GM18520 (cell line): ENCODE results near the gene PIK3R3.

Experiments used
- ATAC-seq: cut with Tn5 transposase; IDR thresholded peaks from one replicate; pipeline ENCODE4 v1.9.1; 2021; ENCODE audit not compliant: unreplicated experiment

The PIK3R3 gene

DNA sequence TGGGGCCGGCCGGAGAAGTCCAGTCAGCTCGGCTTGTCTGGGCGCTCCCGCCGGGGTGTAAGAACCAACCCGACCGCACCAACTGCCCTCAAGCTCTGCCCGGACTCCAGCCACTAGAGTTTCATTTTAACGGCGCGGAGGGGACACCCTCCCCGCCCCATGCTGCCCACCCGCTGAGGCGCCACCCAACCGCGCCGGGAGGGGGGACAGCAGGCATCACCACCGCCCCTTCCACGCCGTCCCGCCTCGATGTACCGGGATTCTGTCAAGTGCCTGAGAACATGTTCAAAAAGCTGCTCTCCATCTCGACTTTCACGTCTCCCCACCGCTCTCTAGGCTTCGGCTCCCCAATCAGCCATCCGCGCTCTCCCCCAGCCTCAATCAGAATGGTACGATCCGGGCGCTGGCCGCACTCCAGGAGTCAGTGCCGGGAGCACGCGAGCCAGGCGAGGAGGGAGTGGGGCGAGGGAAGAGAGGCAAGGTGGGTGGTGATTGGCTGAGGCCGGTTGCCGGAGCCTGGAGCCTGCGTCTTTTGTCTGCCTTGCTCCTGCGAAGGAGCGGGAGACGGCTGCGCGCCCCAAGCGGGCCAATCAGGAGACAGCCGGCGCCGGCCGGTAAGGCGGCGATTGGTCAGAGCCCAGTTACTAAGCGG, at the start of gene PIK3R3:
Gene PIK3R3 (minus strand): TSS at position 101 of the 652 bp plus-strand sequence. CDS start 677 bp downstream, outside the sequence.
- peak; percentile 81 for ATAC-seq

DNA sequence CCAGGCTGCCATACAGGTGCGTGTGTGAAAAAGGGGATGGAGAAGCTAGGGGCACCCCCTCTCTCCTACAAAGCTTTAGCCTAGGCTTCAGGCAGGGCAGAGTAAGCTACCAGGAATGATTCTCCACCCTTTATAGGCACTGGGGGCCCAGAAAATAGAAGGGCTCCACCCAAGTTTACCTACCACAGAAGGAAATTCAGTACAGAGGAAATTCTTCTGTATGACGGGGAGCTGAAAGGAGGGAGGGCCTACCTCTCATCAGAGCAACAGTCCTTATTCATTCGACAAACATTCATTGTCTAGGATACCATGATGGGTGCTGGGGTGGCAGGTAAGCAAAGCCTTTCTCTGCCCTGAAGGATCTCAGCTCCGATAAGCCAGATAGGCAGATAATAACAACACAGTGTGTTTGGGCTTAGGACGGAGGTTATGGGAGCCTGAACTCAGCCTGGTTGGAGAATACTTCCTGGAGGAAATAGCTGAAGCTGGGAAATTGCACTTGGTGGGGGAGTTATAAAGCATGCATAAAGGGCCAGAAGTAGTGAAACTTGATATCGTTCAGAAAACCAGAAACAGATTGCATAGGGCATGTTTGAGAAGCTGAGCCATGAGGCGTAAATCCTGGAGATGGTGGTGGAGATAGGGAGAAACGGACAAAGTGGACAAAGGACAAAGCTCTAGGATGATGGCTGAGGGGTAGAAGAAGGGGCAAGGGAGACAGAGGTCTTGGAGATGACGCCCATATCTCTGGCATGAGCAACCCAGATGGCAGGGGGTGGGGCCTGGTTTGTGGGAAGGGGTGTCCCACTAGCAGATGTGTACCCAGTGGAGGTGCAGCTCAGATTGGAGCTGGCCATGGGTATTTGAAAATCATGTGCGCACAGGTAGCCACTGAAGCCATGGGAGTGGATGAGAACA, 49.2 kb upstream of the PIK3R3 start:
- no peak for ATAC-seq

DNA sequence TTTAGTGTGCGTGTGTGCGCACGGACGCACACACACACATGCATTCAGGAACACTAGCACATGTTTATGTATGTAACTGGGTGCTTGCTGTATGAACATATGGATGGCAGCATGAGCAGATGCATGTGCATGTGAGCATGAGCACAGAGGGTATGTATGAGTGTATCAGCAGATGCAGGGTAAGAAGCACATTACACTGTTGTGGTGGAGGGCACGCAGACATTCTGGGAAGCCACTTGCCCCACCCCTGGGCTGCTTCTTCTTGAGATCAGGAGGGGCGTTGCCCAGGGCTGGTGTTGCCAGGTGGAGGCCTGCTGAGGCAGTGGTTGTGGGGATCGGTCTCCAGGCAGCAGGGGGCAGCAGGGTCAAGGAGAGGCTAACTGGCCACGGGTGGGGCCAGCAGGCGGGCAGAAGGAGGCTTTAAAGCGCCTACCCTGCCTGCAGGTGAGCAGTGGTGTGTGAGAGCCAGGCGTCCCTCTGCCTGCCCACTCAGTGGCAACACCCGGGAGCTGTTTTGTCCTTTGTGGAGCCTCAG, 47.7 kb upstream of the PIK3R3 start:
- ATAC-seq, result no peak

DNA sequence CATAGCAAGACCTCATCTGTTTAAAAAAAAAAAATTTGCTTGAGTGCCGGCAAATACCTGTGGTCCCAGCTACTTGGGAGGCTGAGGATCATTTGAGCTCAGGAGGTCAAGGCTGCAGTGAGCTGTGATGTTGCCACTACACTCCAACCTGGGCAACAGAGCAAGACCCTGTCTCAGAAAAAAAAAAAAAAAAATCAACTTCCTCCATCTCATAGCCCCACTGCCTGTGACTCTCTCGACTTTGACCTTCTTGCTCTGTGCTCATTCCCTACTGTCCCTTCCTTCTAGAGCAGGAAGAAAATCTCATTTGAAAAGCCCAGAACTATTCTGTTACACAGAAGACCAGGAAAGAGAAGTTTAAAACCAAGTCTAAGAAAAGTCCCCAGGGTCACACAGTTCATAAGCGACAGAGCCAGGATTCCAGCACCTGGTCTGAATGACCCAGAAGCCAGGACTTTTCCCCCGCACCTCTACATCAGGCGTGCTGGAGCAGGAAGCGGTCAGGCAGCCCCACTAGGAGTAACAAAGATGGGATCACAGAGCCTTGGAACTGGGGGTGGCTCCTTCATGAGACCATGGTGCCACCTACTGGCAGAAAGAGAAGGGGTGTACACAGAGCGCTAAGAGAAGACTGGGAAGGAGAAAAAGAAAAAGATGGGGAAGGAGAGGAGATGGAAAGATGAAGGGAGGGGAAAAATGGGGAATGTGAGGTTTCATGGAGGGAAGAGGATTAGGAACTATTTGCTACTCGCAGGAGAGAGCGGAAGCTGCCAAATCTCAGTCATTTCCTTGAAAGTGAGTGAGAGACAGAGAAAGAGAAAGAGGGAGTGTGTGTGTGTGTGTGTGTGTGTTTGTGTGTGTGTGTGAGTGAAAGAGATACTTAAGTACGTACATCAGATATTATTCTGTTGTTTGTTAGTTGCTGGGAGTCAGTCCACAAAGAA, 47.0 kb upstream of the PIK3R3 start:
- no peak for ATAC-seq

DNA sequence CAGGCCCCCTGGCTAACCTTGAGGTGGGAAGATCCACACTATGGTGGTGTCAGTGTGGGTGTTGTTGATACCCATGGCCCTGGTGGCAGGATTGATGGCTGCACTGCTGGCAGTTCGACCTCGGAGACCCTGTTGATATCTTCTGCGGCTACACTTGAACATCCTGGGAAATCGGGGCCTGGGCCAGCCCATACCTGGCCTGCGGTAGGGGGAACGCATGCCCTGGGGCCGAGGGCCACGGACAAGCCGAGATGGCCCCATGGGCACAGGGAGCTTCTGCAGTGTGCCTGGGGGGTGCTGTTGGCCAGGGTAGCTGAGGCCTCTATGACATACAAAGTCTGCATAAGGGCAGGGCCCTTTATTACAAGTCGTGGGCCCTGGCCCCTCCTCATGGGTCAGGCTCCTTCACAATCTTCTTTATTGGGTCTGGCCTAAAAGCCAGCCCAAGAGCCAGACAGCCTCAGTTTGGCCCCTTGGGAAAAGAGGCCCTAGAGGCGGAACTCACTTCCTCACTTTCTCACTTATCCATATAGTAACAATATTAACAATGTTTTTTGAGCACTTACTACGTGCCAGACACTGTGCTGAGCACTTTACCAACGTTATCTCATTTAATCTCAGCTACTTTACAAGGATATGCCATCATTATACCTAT, 43.9 kb upstream of the PIK3R3 start, which contains the start of gene P3R3URF:
Gene P3R3URF (minus strand): TSS at position 278 of the 655 bp plus-strand sequence. CDS start 17 bp downstream, at position 261.
- ATAC-seq, result no peak

DNA sequence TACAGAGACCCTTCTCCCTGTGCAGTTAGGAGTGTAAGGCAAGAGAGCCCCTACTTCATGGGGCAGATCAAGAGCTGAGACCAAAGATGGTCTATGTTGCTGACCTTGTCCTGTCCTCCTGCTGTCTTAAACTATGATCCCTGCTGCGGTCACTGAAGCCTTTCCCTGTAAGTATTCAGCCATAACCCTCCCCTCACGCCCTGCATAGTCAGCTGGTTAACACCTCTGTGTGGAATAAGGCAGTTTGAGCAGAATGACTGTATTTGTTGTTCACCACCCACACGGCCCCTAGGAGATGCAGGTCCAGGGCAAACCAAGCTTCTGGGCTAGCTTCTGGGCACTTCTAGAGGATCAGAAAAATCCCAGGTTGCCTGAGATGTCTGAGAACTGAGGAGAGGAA, 42.8 kb upstream of the PIK3R3 start:
- ATAC-seq, result no peak

DNA sequence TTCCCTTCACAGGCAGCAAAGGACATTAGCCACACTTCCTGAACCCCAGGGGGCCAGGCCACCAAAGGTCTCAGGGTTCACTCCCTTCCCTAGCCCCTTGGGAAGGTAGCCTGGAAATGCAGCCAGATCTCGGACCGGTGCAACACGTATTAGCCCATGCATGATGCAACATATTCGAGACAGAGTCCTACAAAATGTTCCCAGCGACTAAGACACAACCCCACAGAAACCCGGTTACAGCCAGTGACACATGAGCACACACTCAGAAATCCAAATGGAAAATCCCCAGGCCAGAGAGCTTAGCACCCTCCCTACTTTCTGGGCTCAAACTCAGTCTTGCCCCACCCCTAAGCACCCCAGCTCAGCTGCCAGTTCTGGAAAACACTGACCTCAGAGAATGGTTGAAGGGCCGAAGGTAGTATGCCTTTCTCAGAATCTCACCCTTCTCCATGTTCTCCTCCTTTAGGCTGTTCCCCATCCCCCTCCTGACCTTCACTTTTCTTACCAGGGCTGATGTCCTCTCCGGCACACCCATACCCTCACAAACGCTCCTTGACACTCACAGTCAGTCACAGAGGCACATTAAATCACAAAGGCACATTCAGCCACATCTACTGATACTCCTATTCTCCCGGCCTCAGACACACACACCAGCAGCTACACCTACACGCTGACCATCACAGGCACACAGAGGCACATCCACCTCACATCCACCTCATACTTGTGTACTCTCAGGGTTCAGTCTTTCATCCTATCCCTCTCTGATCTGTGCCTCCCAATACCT, 42.2 kb upstream of the PIK3R3 start, which contains the start of gene TSPAN1:
Gene TSPAN1 (plus strand): TSS at position 640 of the 784 bp plus-strand sequence. CDS start 6,021 bp downstream, outside the sequence.
- no peak for ATAC-seq

DNA sequence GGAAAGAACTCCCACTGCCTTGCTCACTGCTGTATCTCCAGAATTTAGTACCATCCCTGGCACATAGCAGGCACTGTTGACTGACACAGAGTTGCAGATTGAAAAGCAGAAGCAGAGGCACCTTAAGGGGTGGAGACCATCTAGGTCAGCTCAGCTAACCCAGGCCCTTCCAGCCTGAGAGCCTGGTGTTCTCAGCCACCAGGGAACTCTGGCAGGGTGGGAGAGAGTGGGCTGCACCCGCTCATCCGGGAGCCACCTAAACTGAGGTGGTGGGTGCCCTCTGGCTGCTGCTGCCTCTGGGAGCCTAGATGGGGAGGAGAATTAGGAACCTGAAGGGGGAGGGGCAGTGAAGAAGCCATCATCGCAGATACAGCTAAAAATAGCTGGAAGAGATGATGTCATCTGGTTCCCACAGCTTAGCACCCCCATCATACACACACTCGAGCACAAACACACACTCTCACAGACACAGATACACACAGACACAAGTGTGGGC, 41.0 kb upstream of the PIK3R3 start:
- no peak for ATAC-seq

DNA sequence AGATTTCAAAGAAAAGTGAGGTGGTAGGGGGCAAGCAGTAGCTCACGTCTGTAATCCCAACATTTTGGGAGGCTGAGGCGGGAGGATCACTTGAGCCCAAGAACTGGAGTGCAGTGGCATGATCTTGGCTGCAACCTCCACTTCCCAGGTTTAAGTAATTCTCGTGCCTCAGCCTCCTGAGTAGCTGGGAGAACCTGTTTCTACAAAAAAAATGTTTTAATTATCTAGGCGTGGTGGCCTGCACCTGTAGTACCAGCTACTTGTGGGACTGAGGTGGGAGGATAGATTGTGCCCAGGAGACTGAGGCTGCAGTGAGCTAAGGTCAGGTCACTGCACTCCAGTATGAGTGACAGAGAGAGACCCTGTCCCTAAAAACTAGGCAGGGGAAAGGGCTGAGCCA, 39.9 kb upstream of the PIK3R3 start:
- ATAC-seq, result no peak

DNA sequence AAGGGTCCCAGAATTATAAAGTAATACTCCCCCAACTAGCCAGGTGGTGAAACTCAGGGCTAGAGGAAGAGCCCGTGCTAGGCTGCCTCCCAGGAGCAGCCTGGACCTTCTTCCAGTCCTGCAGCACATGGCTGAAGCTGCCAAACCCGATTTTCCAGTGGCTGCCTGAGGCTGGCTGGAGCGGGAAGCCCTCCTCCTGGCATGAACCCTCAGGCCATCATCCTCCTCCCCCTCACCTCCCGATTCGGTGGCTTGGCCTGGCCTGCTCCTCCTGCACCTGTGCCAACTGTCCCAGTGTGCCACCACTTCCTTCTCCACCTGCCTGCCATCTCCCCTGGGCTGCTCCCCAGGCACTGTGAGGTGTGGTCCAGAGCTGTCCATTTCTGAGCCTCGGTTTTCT, 39.4 kb upstream of the PIK3R3 start:
- ATAC-seq, result no peak

DNA sequence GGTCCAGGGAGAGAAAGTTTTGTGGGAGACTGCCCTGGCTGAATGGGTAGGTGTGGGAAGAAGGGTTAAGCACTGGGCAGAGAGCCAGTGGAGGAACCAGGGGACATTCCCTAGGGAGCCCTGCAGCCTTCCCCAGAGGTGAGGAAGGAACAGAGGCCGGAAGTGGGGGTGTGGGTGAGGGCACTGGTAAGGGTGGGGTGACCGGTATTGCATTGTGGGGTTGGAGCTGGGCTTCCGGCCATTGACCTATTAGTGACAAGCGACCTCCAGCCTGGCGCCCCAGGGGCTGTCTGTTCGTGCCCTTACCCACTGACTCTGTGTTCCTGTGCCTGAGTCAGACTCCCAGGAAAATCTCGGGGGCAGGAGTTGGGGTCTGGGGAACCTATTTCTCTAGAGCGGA, 38.9 kb upstream of the PIK3R3 start:
- no peak for ATAC-seq

DNA sequence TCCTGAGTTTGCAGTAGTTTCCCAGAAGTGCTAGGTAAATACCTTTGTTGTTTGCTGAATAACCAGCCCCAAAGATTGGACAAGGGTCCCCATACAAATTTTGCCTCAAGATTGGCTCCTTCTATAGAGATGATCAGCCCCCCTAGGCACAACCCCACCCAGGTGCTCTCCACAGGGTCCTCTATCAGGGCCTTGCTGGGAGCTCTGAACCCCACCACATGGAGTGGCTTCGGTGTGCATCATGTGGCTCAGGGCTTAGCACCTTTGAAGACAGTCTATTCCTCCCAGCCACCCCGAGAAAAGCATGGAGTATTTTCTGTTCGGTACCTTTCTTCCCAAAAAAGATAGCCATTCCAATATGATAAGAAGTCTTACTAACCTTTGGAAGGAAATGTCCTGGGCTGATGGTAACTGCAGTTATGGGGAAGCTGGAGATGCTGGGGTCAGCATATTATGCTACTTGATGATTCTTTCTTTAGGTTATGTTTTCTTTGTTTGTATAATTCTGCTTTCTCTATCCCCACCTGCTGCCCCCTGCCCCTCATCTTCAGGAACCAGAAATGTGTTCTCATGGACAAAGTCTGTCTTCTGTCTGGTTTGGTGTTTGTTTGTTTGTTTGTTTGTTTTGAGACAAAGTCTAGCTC, 37.5 kb upstream of the PIK3R3 start:
- no peak for ATAC-seq

DNA sequence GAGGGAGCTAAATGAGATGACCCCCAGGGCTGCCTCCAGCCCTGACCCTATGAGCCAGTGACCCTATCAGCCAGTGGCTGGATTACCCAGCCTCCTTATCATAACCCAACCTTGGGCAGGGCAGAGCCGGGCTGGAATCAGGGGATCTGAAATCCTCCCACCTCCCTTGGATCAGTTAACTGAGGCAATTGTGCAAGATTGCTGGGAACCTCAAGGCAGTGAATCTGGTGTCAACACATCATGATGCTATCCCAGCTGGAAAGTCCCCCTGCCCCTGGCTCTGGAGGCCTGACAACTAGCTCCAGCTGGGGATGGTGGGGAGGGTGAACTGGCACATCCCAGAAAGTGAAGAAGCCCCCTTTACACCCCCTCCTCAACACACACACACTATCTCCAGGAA, 36.0 kb upstream of the PIK3R3 start:
- ATAC-seq, result no peak

DNA sequence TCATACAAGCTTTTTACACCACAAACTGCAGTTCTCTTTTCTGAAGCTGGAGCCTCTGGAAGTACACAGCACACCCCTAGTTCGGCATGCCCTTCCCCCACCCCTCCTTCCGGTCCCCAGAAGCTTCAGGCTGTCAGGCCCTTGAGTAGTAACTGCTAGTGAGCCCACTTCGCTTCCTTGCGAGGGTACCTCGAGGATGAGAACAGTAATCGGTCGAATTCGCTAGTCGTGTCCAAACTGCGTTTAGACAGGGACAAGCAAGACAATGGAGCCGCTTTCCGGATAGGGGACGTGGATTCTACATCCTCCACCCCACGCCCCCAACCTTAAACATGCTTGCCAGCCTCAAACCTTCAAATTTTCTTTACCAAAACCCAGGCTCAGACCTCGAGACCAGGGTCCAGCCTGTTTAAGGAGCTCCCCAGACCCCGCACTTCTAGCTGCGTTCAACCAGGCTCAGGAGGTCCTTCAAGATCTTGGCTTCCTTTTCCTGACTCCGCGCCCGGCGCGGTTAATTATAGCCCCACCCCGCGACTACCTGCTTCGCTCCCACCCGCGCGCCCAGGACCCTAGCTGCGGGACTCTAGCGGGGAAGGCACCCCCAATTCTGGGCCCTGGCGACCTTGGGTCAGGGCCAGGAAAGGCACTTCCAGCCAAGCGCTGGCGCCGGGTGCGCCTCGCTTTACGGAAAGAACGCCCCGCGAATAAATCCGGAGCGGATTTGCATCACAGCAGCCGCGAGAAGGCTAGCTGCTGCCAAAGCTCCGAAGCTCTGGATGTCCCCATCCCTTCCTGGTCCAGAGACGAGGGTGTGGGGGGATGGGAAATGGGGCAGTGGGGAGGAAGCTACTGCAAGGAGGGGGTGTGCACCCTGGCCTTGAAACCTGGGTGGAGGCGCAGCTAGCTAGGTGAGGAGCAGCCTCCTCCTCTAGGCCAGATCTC, 34.4 kb upstream of the PIK3R3 start:
- no peak for ATAC-seq

DNA sequence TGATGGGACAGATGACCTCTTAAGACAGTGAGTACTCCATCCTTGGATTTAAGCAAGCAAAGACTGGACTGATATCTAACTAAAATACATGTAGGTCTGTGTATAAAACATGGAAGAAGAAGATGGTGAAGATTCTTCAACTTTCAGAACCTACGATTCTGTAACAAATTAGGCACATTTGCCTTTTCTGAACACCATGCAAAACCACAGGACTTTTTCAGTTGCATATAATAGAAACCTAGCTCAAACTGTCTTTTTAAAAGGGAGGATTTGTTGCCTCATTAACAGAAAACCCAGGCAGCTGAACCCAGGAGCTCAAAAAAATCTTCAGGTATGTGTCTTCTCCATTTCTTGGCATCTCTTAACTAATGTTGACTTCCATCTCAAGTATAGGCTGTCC, 27.8 kb upstream of the PIK3R3 start:
- ATAC-seq, result no peak

DNA sequence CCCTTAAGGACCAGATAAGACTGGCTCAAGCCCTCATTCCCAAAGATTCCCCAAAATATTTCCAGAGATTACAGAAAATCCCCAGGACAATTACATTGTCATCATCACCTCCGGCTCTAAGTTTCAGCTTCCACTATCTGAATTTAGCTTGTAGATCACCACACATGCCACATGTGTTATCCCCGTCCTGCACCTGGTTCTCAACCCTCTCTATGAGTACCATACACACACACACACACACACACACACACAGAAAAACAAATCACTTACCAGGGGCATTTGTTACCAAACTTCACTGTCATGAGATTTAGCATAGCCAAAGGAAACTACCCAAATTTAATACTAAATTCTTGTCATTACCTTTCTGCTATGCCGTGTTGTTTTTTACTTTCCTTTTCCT, 27.1 kb upstream of the PIK3R3 start:
- ATAC-seq, result no peak
